ENCODE measurements around the gene SIGLEC10. TPM values are rescaled to one million over a fixed set of nuclear protein-coding genes. Genes with fewer than 3 reads are reported as not detected.
A peak's percentile ranks its signal among the peaks of the same experiment; 100 is the strongest.

Gene SIGLEC10
- total and polyA plus RNA-seq, 9 of the 15 experiments (the other 6 are each of a cell fraction or from before 2014, with no cell fraction given) = 0.10 to 1.8 (median 0.82) TPM

GRCh38 chr19:51372649-51373504 lies 44.6 kb downstream of the SIGLEC10 start, which contains the start of gene NKG7 (continued):
- TF ChIP-seq ARID3B (CRISPR knock-in tag; IDR thresholded peaks at IDR 0.05; ENCODE audit: borderline replicate concordance) (no peak), MYBL2 (IDR thresholded peaks at IDR 0.05; ENCODE audit: low read depth) (no peak), MYBL2 (CRISPR knock-in tag; IDR thresholded peaks at IDR 0.05; ENCODE audit: borderline replicate concordance) (no peak), NCOA2 (IDR thresholded peaks at IDR 0.05; ENCODE audit: partially characterized antibody in 2 of 2) (no peak), RBM15 (IDR thresholded peaks at IDR 0.05; ENCODE audit: insufficient read depth, low read length) (no peak), PHF20 (IDR thresholded peaks at IDR 0.05; ENCODE audit: partially characterized antibody) (no peak), HDAC8 (tag; IDR thresholded peaks at IDR 0.05) (no peak), ASH1L (IDR thresholded peaks at IDR 0.05; ENCODE audit: borderline replicate concordance, low read depth, partially characterized antibody) (no peak), ZNF324 (CRISPR knock-in tag; IDR thresholded peaks at IDR 0.05) (no peak), TGIF2 (CRISPR knock-in tag; IDR thresholded peaks at IDR 0.05) (no peak), HMGN3 (IDR thresholded peaks at IDR 0.05; ENCODE audit: borderline replicate concordance, extremely low read depth, insufficient read length, low read depth, low read length) (no peak), SRF (CRISPR knock-in tag; IDR thresholded peaks at IDR 0.05) (no peak), DIDO1 (tag; IDR thresholded peaks at IDR 0.05; ENCODE audit: low read depth) (no peak), HDGF (IDR thresholded peaks at IDR 0.05) (no peak), SLC30A9 (CRISPR knock-in tag; IDR thresholded peaks at IDR 0.05) (no peak), ZFP36 (IDR thresholded peaks at IDR 0.05; ENCODE audit: low read depth, low read length, partially characterized antibody) (peak; percentile 55), TRIM25 (IDR thresholded peaks at IDR 0.05; ENCODE audit: borderline replicate concordance) (no peak), PML (IDR thresholded peaks at IDR 0.05; ENCODE audit: low read length) (no peak)

Data from K562 (cell line).